Right ventricle myocardium superior (tissue), 1 donor: ENCODE results near the gene CHRDL1. TPM values are rescaled to one million over a fixed set of nuclear protein-coding genes. Genes with fewer than 3 reads are reported as not detected.
"Not testable (repeated sequence)": the region's sequence is repeated elsewhere in the genome, so short reads cannot be mapped to it uniquely, and the experiment has no call there.

ENCODE experiments used
- ATAC-seq: fragments of 200-7000 bp; cut with Tn5 transposase; one replicate; pipeline ENCODE4 v1.9.1; 2020; ENCODE audit warnings: mild to moderate bottlenecking; ENCODE audit not compliant: poor library complexity
- DNase-seq: peaks from one replicate; pipeline ENCODE4 v3.0.0-alpha.2; 2020
- intact Hi-C: fragments of 100-400 bp; cut with DNase I; formaldehyde crosslinking; loops from one replicate; pipeline ENCODE4 v1.11.2; 2022
- total RNA-seq: library from RNA; stranded (reverse); fragmentation: NEBNext Ultra II Directional; extraction: Animal tissue kit (Norgen Biotek cat#: 25700); gene quantifications from one replicate; pipeline ENCODE4 v1.2.1, GENCODE V29; 2021
- donor health status: DM: no; HTN: yes; CAD: no; lungs with severe emphysema.

CHRDL1 gene
- total RNA-seq, 1 donor from 2014 or later, result 2.9 TPM

DNA sequence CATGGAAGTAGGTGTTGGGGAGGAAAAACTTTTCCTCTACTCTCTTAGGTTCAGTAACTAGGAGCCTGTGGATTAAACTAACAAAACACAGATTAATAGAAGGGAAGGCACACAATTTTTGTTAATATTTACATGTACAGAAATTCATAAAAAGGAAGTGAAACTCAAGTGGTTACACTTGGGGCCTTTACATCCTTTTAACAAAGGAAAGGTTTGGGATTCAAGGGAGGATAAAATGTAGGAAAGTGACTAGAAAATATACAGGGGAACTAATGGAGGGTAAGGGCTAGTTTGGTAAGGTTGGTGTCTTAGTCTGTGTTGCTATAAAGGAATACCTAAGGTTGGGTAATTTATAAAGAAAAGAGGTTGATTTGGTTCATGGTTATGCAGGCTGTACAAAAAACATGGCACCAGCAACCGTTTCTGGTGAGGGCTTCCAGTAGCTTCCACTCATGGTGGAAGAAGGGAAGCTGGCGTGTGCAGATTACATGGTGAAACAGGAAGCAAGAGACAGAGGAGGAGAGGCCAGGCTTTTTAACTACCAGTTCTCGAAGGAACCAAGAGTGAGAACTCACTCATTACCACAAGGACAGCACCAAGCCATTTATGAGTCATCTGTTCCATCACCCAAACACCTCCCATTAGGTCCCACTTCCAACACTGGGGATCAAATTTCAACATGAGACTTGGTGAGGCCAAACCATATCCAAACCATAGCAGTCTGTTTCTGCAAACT is 124.4 kb downstream of the CHRDL1 start:
- DNase-seq (no peak), ATAC-seq (no peak)
- intact Hi-C loops, result no loop called here

GRCh38 chrX:110669572-110669971 is 126.0 kb downstream of the CHRDL1 start:
- no peak for ATAC-seq
- no peak for DNase-seq
- intact Hi-C loops, result no loop called here

DNA sequence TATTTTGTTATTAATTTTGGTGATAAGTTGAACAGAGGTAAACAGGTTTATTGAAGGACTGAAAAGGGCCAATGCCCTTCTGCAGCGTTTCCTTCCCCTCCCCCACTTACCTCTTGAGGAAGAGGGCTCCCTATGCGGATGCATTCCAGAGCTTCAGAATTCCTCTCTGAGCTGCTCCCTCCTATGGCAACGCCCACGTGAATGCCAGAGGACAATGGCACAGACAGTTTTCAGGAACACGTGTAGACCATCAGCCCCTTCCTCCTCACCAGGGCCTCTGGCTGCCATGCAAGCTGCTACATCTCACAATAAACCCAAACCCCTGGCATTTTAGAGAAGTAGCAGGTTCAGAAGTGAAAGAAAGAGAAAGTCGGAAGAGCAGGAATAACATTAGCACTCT is 127.9 kb downstream of the CHRDL1 start:
- no peak for DNase-seq
- intact Hi-C loops, result no loop called here
- ATAC-seq, result no peak

DNA sequence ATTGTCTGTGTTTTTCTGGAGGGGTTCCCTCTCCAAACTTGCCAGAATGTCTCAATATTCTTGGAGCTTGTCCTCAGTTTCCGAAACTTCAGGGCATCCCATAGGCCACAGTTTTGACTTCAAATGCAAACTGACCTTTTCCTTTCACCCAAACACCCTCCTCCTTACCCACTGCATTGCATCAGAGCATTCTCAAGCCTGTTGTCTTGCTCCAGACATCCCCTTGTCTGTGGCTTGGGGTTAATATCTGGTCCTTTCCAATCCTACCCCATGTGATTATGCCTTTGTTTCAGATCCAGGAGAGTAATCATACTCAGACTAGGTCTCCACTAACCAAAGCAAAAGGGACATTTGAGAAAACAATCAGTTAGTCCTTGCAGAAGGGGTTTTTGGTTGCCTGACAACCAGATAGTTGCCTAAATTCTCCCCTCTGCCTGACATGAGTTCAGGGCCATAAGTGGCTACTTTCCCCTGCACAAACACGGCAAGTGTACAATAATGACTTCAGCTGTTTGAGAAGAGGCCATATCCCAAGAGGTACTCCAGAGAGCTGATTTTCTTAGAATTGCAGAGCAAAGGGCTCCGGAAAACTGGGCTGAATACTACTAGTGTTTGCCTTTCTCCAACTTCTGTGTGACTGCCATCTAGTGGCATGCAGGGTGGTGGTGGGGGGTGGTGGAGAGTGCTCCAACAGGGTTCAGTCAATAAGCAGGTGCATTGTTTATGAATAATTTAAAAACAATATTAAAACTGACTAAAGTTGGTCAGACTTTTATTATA is 130.2 kb downstream of the CHRDL1 start:
- ATAC-seq (peak; percentile 74), DNase-seq (peak; percentile 36)
- intact Hi-C loops, result no loop called here

- DNase-seq (no peak), ATAC-seq (no peak)
- intact Hi-C loops, result no loop called here
These were observed 138.5 kb downstream of the CHRDL1 start for GRCh38 chrX:110657073-110657472.

GRCh38 chrX:110654280-110654679 is 141.3 kb downstream of the CHRDL1 start:
- intact Hi-C loops, ATAC-seq, DNase-seq: not testable (repeated sequence)

DNA sequence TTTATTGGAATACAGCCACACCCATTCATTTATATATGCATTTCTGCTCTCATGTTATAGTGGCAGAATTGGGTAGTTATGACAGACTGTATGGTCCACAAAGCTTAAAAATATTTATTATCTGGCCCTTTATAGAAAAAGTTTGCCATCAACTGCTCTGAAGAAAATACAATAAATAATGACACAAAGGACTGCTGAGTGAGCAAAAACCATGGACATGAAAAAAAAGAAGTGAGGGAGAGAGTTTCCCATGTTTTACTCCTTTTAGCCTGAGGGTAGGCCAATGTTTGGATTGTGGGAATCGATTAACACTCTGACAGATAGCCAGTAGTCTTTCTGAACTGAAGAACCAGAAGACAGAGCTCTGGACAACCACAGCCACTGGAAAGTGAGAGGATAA is 149.2 kb downstream of the CHRDL1 start:
- intact Hi-C loops, result no loop called here
- ATAC-seq (no peak), DNase-seq (no peak)
